T47D (cell line): Measurements from ENCODE around the gene MAPKAP1.

Experiments used
- DNase-seq, 2 experiments: peaks; one replicate each; pipeline versions ENCODE4 v3.0.0 to v3.0.0-alpha.2; 2011 to 2012; ENCODE audit warnings: low read depth in 1 of 2, low spot score in 1 of 2
- JUND ChIP-seq: IDR thresholded peaks from 2 replicates; pipeline ENCODE4 v1.6.1; 2012; ENCODE audit warnings: low read depth
- in situ Hi-C: cut with HindIII; loops from 2 replicates; pipeline ENCODE4 v1.10.0; 2016; ENCODE audit warnings: low sequenced_read_pairs, low pct_unique_long_range_greater_than_20kb

Gene MAPKAP1

DNA sequence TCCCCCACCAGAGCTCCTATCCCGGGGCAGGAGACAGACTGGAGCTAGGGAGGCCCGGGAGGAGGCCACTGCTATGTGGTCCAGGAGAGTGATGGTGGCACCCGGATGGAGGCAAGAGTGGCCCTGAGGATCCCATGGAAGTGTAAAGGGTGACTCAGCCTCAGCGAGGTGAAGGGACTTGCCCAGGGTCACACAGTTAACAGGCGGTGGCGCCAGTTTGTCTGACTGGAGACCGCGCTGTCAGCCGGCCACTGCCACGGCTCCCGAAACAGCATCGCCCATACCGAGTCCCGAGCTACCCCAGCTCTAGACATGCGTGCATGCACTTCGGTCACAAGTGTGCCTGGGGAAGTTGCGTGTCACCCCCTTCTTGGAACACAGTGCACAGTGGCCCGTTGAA lies 279.5 kb downstream of the MAPKAP1 start:
- no peak for DNase-seq
- in situ Hi-C loops: no loop called here
- TF ChIP-seq JUND: no peak

DNA sequence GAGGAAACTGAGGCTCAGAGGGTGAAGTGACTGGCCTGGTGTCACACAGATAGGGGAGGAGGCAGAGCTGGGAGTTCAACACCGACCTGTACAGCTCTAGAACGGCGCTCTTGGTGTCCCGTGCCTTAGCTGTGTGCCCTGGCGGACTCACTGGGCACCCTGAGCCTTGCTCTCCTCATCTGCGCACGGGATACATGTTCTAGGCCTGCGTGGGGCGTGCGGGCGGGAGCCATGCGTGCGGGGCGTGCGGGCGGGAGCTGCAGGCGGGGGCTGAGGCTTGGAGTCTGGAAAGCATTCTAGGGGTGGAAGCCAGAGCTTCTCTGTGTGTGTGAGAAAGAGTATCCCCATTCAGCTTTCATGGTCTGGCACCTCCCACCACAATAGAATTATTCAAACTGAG lies 280.1 kb downstream of the MAPKAP1 start:
- no peak for TF ChIP-seq JUND
- no peak for DNase-seq
- in situ Hi-C loops: no loop called here

DNA sequence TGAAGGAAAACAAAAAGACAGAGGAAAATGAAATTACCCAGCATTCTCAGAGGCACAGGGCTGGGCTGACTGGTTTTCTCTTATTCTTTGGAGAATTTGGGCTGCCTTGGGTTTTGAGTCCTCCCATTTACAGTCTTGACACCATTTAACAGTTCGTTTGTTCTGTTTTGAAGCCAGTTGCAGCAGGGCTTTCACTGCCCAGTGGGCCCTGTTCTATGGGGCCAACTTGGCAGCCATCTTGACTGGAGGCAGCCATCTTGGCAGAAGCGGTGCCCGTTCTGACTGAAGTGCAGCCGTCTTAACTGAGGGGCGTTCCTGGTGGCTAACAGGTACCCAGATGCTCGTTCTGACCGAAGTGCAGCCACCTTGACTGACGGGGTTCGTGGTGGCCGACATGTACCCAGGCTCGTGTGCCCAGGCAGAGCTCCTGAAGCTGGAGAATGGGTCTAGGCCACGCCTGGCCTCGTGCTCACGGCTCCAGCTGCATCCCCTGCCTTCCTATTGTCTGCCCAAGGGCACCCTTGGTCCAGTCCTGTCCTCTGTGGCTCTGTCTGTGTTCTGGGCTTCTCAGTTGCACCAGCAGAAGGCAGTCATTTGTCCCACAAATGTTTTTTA lies 281.0 kb downstream of the MAPKAP1 start:
- no peak for DNase-seq
- no peak for TF ChIP-seq JUND
- in situ Hi-C loops: no loop called here

DNA sequence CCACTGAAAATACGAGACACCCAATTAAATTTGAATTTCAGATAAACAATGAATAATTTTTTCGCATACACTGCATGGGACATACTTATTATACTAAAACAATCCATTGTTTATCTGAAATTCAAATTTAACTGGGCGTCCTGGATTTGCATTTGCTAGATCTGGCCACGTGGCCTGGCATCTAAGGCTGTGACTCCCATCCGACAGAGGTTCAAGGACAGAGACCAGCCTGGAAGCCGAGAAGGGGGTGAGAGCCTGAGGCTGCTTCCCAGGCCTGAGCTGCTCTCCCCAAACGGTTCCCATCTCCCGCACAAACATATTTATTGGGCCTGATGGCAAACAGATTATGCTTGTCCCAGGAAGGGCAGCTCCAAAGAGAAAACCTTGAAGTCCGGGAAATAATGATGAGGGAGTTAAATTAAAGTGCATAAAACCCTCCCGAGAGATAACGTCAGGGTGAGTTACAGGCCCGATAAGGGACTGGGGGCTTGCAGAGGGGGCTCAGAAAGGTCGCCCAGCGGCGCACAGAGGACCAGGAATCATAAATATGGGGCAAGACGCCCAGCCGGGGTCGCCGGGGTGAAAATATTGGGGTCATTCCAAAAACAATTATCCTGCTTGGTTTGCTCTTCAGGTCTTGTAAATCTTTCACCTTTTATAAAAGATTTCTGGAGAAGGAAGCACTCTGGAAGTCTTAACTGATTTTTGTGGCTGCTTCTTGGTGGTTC lies 281.7 kb downstream of the MAPKAP1 start:
- no peak for TF ChIP-seq JUND
- DNase-seq: peak in 1 of 2 experiments; percentile 26
- in situ Hi-C loops: no loop called here

DNA sequence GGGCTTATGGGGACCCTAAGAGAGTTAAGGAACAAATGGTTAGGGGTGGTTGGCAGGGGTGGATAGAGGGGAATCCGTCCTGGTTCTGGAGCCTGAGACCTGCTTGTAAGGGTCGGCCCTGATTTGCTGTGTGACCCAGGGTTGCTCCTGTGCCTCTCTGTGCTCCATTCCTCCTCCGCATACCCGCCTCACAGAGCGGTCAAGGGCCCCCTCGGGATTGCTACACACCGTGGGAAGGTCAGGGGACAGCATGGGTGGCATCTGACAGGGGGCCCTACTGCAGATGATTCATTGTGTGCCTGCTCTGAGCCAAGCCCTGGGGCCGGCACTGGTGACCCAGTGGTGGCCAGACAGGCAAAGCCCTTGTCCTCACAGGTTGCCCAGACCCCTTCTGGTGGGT lies 283.0 kb downstream of the MAPKAP1 start:
- in situ Hi-C loops: no loop called here
- DNase-seq: no peak
- TF ChIP-seq JUND: no peak

DNA sequence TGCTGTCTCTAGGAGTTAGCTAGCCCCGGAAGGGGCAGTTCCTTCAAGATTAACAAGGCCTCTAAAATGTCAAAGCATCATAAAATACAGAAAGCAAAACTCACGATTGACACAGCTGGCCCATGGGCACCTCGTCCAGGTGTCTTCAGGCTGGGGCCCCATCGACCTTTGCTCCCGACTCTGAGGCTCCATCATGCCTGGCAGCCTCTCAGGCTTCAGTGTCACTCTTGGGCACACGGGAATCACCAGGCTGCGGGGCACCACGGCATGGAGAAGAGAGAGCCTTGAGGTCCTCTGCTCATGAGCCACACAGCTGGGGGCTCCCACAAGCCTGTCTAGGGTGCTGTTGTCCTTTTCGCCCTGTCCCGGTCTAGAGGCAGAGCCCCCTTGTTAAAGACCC lies 284.2 kb downstream of the MAPKAP1 start:
- no peak for DNase-seq
- in situ Hi-C loops: no loop called here
- TF ChIP-seq JUND: no peak

DNA sequence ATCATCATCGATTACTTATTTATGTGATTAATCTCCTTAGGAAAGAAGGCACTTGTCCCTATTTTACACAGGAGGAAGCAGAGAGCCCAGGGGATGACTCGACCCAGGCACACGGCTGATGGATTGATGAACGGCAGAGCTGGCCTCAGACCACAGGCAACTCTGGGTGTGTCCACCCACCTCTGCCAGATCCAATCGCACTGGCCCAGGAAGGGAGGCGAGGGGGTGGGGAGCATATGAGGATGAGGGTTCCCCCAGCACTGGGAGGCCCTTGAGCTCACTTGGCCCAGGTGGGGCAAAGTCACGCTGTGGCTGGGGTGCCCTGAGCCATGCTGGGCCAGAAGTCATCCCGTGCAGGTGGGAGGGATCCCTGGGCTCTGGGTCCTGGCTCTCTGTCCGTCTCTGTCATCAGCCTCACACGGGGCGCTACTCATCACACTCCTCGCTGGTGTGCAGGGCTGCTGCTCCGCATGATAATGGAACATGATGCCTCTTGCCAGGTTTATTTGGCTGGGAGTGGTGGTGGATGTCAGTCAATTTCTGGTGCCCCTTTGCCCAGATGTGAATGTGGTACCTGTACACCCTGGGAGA lies 285.3 kb downstream of the MAPKAP1 start:
- TF ChIP-seq JUND: no peak
- no peak for DNase-seq
- in situ Hi-C loops: no loop called here

DNA sequence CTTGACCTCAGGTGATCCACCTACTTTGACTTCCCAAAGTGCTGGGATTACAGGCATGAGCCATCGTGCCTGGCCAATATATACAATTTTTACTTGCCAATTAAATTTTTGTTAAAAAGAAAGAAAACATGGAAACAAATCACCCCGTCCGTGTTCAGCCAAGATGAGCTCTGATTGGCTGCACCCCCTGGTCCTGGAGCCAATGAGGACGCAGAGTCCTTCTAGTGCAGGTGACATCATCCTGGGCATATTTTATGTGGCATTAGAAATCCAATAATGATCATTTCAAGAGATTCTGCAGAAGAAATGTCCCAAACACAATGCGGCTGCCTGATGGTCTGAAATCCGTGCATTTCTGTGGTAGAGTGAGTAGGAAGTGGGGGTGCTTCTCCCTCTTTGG lies 285.8 kb downstream of the MAPKAP1 start:
- DNase-seq: no peak
- in situ Hi-C loops: no loop called here

DNA sequence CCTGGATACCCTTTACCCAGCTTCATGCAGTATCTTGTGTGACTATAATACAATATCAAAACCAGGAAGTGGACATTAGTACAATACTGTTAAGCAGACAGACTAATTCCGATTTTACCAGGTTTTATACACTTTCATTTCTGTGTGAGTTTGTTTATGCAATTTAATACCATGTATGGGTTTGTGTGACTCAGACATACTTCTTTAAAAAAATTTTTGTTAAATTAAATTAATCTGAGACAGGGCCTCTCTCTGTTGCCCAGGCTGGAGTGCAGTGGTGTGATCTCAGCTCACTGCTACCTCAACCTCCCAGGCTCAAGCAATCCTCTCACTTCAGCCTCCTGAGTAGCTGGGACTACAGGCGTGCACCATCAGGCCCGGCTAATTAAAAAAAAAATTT lies 288.6 kb downstream of the MAPKAP1 start:
- no peak for TF ChIP-seq JUND
- DNase-seq: no peak
- in situ Hi-C loops: no loop called here

More for the DNA sequence above, 285.8 kb downstream of the MAPKAP1 start:
- no peak for TF ChIP-seq JUND

DNA sequence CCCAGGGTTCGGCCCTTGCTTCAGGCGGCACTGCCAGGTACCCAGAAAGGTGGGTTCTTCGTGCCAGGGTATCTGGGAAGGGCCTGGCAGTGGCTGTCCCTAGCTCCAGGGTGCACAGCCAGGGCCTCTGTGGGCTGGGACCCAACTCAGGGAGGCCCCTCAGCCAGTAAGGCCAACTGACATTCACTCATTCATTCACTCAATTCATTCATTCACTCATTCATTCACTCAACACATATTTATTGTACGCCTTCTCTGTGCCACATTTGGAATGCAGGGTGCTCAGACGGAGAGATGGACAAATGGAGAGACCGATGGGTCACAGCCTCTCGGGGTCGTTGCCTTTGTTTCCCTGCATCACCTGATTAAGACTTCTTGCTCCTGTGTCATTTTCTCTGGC lies 290.5 kb downstream of the MAPKAP1 start:
- no peak for TF ChIP-seq JUND
- DNase-seq: no peak
- in situ Hi-C loops: no loop called here

DNA sequence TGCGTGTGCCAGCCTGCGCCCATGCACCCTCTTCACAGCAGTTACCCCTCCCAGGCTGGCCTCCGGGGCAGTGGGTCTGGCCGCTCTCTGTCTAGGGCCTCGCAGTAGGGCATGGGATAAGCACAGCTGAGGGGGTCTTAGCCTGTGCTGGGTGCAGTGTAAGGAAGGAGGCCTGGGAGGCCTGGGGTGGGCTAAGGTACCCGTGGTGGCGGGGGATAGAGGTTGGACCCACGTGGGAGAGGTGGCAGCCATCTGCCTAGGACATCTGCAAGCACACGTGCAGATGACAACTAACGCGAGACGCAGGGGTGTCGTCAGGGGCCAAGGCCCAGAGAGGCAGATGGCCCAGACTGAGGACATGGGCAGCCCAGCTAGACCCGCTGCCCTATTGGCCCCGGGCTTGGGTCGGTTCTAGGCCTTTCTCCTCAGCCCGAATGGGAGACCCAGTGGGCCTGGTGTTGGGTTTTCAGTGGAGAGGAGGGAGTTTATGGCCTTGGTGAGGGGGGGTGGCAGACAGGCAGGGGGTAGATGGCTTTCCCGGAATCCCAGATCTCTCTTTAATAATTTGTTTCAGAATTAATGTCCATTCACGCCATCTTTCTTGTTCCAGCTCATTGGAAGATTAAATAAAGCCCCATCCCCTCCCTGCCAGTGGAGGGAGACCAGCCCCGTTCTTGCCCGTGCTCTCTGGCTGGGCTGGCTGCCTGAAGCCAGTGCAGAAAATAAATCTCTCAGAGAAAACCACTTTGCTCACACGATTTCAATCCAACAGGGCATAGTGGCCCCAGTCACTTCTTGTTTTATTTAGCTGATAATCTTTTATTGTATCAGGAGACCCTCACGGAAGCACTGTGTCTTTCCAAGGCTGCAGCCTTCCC lies 291.2 kb downstream of the MAPKAP1 start:
- no peak for TF ChIP-seq JUND
- DNase-seq: no peak
- in situ Hi-C loops: no loop called here

DNA sequence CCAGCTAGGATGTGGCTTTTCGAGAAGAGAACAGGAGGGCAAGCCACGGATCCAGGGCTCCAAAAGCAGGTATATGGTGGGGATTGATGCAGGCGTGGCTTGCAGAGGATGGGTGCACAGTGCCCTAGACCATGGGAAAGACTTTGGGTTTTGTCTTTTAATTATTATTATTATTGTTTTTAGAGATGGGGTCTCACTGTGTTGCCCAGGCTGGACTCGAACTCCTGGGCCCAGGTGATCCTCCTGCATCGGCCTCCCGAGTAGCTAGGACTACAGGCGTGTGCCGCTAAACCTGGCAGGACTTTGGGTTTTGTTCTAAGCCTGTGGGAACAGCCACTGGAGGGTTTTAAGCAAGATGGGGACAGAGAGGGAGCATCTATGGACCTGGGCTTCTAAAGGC lies 293.4 kb downstream of the MAPKAP1 start:
- TF ChIP-seq JUND: no peak
- DNase-seq: no peak
- in situ Hi-C loops: no loop called here
